Kidney epithelial cell (primary cell): Measurements from ENCODE around the gene B3GAT1. TPM values are rescaled to one million over a fixed set of nuclear protein-coding genes. Genes with fewer than 3 reads are reported as not detected.

Experiments
- DNase-seq: peaks from one replicate; pipeline ENCODE4 v3.0.0-alpha.2; 2010; ENCODE audit warnings: low read depth
- H3K27me3 ChIP-seq: 2 replicates; pipeline ENCODE4 v1.6.0; 2011; ENCODE audit warnings: low read length; ENCODE audit not compliant: control insufficient read depth, insufficient read depth
- H3K36me3 ChIP-seq: 2 replicates; pipeline ENCODE4 v1.5.1; 2011; ENCODE audit warnings: low read length; ENCODE audit not compliant: control insufficient read depth, insufficient read depth
- H3K4me3 ChIP-seq: 2 replicates; pipeline ENCODE4 v1.5.1; 2011; ENCODE audit warnings: low read depth, mild to moderate bottlenecking, control low read depth, low read length
- total RNA-seq: library from RNA; depleted of rRNA; stranded (reverse); fragments of >200 nt; gene quantifications from 2 replicates; pipeline ENCODE4 v1.2.3, GENCODE V29; 2015
- TF ChIP-seq, protein P1 (sequence below): IDR thresholded peaks from 2 replicates; pipeline ENCODE4 v1.5.1; 2011; ENCODE audit warnings: mild to moderate bottlenecking, moderate library complexity, low read length, control low read depth, inconsistent platforms; ENCODE audit not compliant: insufficient read depth, poor library complexity, severe bottlenecking

Gene B3GAT1
- total RNA-seq, 1 donor from 2014 or later = 0.71 TPM

DNA sequence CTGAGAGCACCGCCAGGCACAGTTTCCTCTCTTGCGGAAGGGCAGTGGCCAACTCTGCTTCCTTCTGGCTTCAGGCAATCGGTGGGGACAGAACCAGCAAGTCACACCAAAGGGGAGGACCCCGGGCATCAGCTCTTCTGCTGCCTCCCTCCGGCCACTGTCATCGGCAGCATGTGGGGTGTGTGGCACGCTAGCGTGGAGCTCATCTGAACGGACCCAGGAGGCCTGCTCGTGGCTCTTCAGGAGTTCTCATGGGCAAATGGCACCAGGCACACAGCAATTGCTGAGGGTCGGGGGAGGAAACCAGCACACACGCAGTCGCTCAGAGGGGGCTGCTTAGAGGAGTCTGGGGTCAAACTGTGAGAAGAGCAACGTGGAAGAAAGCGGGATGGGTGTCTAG, 26.9 kb downstream of the B3GAT1 start:
- no peaks in the 10 kb centered on the region for H3K36me3 ChIP-seq
- TF ChIP-seq, protein P1, sequence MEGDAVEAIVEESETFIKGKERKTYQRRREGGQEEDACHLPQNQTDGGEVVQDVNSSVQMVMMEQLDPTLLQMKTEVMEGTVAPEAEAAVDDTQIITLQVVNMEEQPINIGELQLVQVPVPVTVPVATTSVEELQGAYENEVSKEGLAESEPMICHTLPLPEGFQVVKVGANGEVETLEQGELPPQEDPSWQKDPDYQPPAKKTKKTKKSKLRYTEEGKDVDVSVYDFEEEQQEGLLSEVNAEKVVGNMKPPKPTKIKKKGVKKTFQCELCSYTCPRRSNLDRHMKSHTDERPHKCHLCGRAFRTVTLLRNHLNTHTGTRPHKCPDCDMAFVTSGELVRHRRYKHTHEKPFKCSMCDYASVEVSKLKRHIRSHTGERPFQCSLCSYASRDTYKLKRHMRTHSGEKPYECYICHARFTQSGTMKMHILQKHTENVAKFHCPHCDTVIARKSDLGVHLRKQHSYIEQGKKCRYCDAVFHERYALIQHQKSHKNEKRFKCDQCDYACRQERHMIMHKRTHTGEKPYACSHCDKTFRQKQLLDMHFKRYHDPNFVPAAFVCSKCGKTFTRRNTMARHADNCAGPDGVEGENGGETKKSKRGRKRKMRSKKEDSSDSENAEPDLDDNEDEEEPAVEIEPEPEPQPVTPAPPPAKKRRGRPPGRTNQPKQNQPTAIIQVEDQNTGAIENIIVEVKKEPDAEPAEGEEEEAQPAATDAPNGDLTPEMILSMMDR = no peak
- no peak for DNase-seq
- H3K4me3 ChIP-seq = no peak overlapping the region
- H3K27me3 ChIP-seq = no peaks in the 10 kb centered on the region

DNA sequence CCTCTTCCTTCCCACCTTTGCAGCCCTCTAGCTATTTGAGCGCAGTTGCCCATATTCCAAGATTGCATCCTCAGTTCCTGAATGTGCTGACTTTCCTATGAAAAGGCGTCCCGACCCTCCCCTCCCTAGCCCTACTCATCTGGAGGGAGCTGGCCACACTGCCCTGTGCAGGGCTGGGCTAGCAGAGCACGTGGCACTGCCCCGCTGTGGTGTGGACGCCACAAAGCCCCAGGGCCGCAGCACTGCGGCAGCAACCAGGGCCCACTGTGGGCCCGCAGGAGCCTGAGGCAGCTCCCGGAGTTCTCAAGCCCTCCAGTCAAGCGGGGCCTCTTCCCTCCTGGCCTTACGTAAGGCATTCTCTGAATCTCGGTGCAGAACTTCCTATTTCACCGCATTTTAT, 27.6 kb downstream of the B3GAT1 start:
- TF ChIP-seq, protein P1 = no peak
- DNase-seq = no peak
- H3K36me3 ChIP-seq = no peaks in the 10 kb centered on the region

DNA sequence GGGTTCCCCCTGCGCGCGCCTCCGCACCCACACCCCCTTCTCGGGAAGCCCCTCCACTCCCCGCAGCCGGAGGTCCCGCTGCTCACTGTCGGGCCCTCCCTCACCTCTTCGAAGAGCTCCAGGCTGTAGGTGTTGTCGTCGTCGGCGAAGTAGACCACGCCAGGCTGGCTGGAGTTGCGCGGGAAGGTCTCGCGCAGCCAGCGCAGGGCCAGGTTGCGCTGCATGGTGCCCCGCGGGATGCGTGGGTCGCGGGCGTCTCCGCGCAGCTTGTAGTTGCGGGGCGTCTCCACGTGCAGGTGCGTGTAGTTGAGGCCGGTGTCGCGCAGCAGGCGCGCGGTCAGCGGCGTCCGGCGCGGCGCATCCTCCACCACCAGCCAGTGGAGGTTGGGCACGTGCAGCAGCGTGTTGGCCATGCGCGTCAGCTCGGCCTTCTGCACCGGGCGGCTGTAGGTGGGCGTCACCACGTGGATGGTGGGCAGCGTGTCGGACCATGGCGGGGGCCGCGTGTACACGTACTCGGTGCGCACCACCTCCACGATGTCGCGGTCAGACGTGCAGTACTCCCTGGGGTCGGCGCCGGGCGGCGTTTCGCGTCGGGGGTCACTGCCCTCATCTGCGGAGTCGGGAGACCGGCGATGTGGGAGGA, 28.3 kb downstream of the B3GAT1 start:
- TF ChIP-seq, protein P1 = no peak
- DNase-seq = no peak
- H3K4me3 ChIP-seq = no peak overlapping the region
- no peaks in the 10 kb centered on the region for H3K36me3 ChIP-seq
- H3K27me3 ChIP-seq = no peaks in the 10 kb centered on the region

More for the DNA sequence above, 27.6 kb downstream of the B3GAT1 start:
- Histone ChIP-seq H3K4me3 (no peak overlapping the region), H3K27me3 (no peaks in the 10 kb centered on the region)

DNA sequence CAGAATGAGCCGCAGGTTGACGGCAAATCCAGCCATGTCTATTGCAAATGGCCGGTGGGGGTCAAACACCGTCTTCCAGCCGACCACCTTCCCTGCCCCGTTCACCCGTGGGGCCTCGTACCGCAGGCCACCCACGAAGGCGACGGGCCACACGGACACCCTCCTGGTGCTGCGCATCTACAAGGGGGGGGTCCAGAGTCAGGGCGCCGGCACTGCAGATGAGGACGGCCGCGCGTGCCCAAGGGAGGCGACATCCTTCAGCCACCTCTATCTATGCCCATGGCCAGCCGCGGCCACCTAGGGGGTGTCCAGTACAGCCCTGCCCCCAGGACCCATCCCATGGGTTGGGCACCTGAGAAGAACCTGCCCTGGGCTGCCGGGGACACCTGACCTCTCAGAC, 29.2 kb downstream of the B3GAT1 start:
- TF ChIP-seq, protein P1 = no peak
- H3K4me3 ChIP-seq = no peak overlapping the region
- H3K36me3 ChIP-seq = no peaks in the 10 kb centered on the region
- DNase-seq = no peak
- no peaks in the 10 kb centered on the region for H3K27me3 ChIP-seq

DNA sequence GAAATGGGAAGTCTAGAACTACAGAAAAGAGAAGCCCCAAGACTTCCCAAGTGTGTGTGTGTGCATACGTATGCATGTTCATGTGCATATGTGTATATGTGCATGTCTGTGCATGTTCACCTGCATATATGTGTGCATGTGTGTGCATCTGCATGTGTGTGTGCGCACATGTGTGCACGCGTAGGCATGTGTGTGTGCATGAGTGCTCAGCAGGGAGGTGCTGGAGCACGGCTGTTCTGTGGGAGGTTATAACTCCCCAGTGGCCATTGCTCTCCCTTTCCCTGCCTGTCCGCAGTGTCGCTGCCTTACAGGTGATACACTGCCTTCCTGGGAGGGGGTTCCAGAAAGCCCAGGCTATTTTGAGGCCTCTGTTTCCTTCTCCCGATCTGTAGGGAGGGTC, 29.8 kb downstream of the B3GAT1 start:
- Histone ChIP-seq H3K36me3 (no peaks in the 10 kb centered on the region), H3K4me3 (no peak overlapping the region), H3K27me3 (no peaks in the 10 kb centered on the region)
- no peak for DNase-seq
- TF ChIP-seq, protein P1 = no peak

DNA sequence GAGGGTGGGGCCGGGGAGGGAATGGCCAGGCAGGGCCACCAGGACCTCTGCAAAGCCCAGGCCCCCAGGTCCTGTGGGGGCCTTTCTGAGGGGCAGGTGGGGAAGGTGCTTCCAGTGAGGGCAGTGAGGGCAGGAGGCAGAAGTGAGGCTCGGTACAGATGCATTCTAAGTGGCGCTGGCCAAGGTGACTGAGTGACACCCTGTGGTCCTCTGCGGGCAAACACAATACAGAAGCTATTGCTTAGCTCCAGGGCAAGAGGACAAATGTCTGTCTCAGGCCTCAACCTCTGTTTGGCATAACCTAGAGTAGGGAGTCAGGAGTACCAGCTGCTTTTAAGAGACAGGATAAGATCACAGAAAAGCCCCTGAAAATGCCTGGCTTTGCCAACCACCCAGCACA, 31.3 kb downstream of the B3GAT1 start:
- Histone ChIP-seq H3K4me3 (no peak overlapping the region), H3K27me3 (no peaks in the 10 kb centered on the region), H3K36me3 (no peaks in the 10 kb centered on the region)
- TF ChIP-seq, protein P1 = no peak
- DNase-seq = no peak
